HEK293 (cell line): Measurements from ENCODE around the gene ABL2.

Experiments
- CTCF ChIA-PET: fragments of 350-600 bp; formaldehyde crosslinking; extraction: SDS; loops from one replicate; lab custom pipeline; 2021; ENCODE audit warnings: antibody characterized with exemption; lab: Yijun Ruan, JAX
- POLR2A ChIA-PET: fragments of 300-600 bp; formaldehyde crosslinking; extraction: SDS; loops from one replicate; lab custom pipeline; 2020; ENCODE audit warnings: antibody characterized with exemption, inconsistent platforms; lab: Yijun Ruan, JAX
- H3K27ac ChIP-seq: fragments of 200-500 bp; sonication (Bioruptor generic); 2 replicates; pipeline ENCODE4 v1.5.1; 2014; ENCODE audit warnings: low read depth, low read length, control low read depth, inconsistent platforms; ENCODE audit errors: extremely low read depth
- H3K36me3 ChIP-seq, 2 experiments: fragments of 200-500 bp in 1 of 2; sonication (Bioruptor generic) in 1 of 2; 1 replicate in 1 of 2; 2 replicates in 1 of 2; pipeline ENCODE4 v1.5.1; 2014 to 2017; ENCODE audit warnings: inconsistent platforms in 2 of 2, low read length in 2 of 2; ENCODE audit not compliant: control insufficient read depth in 2 of 2, insufficient read depth in 1 of 2
- H3K4me1 ChIP-seq: fragments of 200-500 bp; sonication (Bioruptor generic); 2 replicates; pipeline ENCODE4 v1.5.1; 2014; ENCODE audit warnings: mild to moderate bottlenecking, low read length, inconsistent platforms; ENCODE audit not compliant: control insufficient read depth, insufficient read depth
- H3K4me3 ChIP-seq: 2 replicates; pipeline ENCODE4 v1.5.1; 2011; ENCODE audit warnings: low read depth, mild to moderate bottlenecking, control low read depth, low read length, moderate library complexity
- H3K9me3 ChIP-seq: fragments of 200-500 bp; sonication (Bioruptor generic); 2 replicates; pipeline ENCODE4 v1.5.1; 2014; ENCODE audit warnings: low read depth, low read length, inconsistent platforms; ENCODE audit not compliant: control insufficient read depth, insufficient read depth
- KLF10 ChIP-seq: fragments of 450-650 bp; IDR thresholded peaks from 2 replicates; pipeline ENCODE4 v1.5.1; 2018; ENCODE audit warnings: missing biosample characterization, mild to moderate bottlenecking, missing genetic modification characterization
- RBAK ChIP-seq: fragments of 450-650 bp; formaldehyde crosslinking; IDR thresholded peaks from 2 replicates; pipeline ENCODE4 v1.5.1; 2016; ENCODE audit warnings: missing biosample characterization, missing genetic modification characterization
- REST ChIP-seq: fragments of 450-650 bp; formaldehyde crosslinking; IDR thresholded peaks from 2 replicates; pipeline ENCODE4 v1.5.1; 2016; ENCODE audit warnings: missing biosample characterization, missing genetic modification characterization
- SCRT2 ChIP-seq: fragments of 450-650 bp; formaldehyde crosslinking; IDR thresholded peaks from 2 replicates; pipeline ENCODE4 v1.5.1; 2016; ENCODE audit warnings: missing biosample characterization, missing genetic modification characterization
- TCF7L2 ChIP-seq: IDR thresholded peaks from 2 replicates; pipeline ENCODE4 v1.6.1; 2011; ENCODE audit warnings: low read depth, mild to moderate bottlenecking, inconsistent platforms, low read length, moderate library complexity, borderline replicate concordance
- ZBTB6 ChIP-seq: fragments of 450-650 bp; formaldehyde crosslinking; IDR thresholded peaks from 2 replicates; pipeline ENCODE4 v1.5.1; 2017; ENCODE audit warnings: missing biosample characterization, missing genetic modification characterization
- ZFP37 ChIP-seq: fragments of 450-650 bp; formaldehyde crosslinking; IDR thresholded peaks from 2 replicates; pipeline ENCODE4 v1.5.1; 2016; ENCODE audit warnings: missing biosample characterization, missing genetic modification characterization
- ZIC2 ChIP-seq: fragments of 450-650 bp; formaldehyde crosslinking; IDR thresholded peaks from 2 replicates; pipeline ENCODE4 v1.5.1; 2016; ENCODE audit warnings: missing biosample characterization, missing genetic modification characterization
- ZNF138 ChIP-seq: fragments of 450-650 bp; formaldehyde crosslinking; IDR thresholded peaks from 2 replicates; pipeline ENCODE4 v1.5.1; 2016; ENCODE audit warnings: missing biosample characterization, missing genetic modification characterization, borderline replicate concordance
- ZNF146 ChIP-seq: fragments of 450-650 bp; formaldehyde crosslinking; IDR thresholded peaks from 2 replicates; pipeline ENCODE4 v1.5.1; 2016; ENCODE audit warnings: missing biosample characterization, missing genetic modification characterization
- ZNF16 ChIP-seq: fragments of 450-650 bp; formaldehyde crosslinking; IDR thresholded peaks from 2 replicates; pipeline ENCODE4 v1.5.1; 2016; ENCODE audit warnings: low read depth, missing biosample characterization, missing genetic modification characterization
- ZNF175 ChIP-seq: fragments of 450-650 bp; formaldehyde crosslinking; IDR thresholded peaks from 2 replicates; pipeline ENCODE4 v1.5.1; 2016; ENCODE audit warnings: missing biosample characterization, missing genetic modification characterization
- ZNF280C ChIP-seq: fragments of 450-650 bp; formaldehyde crosslinking; IDR thresholded peaks from 2 replicates; pipeline ENCODE4 v1.5.1; 2016; ENCODE audit warnings: missing biosample characterization, missing genetic modification characterization
- ZNF311 ChIP-seq: fragments of 450-650 bp; formaldehyde crosslinking; IDR thresholded peaks from 2 replicates; pipeline ENCODE4 v1.5.1; 2017; ENCODE audit warnings: missing biosample characterization, missing genetic modification characterization, borderline replicate concordance
- ZNF341 ChIP-seq: fragments of 450-650 bp; formaldehyde crosslinking; IDR thresholded peaks from 2 replicates; pipeline ENCODE4; 2016; ENCODE audit warnings: low read depth, missing biosample characterization, missing genetic modification characterization
- ZNF350 ChIP-seq: fragments of 450-650 bp; formaldehyde crosslinking; IDR thresholded peaks from 2 replicates; pipeline ENCODE4 v1.5.0; 2017; ENCODE audit warnings: missing biosample characterization, mild to moderate bottlenecking, missing genetic modification characterization
- ZNF48 ChIP-seq: fragments of 450-650 bp; formaldehyde crosslinking; IDR thresholded peaks from 2 replicates; pipeline ENCODE4 v1.5.1; 2016; ENCODE audit warnings: missing biosample characterization, missing genetic modification characterization
- ZNF521 ChIP-seq: fragments of 450-650 bp; formaldehyde crosslinking; IDR thresholded peaks from 2 replicates; pipeline ENCODE4 v1.5.1; 2017; ENCODE audit warnings: missing biosample characterization, mild to moderate bottlenecking, missing genetic modification characterization
- ZNF544 ChIP-seq: fragments of 450-650 bp; formaldehyde crosslinking; IDR thresholded peaks from 2 replicates; pipeline ENCODE4 v1.5.0; 2017; ENCODE audit warnings: missing biosample characterization, missing genetic modification characterization
- ZNF624 ChIP-seq: fragments of 450-650 bp; formaldehyde crosslinking; IDR thresholded peaks from 2 replicates; pipeline ENCODE4 v1.5.1; 2017; ENCODE audit warnings: missing biosample characterization, missing genetic modification characterization
- ZNF654 ChIP-seq: fragments of 450-650 bp; formaldehyde crosslinking; IDR thresholded peaks from 2 replicates; pipeline ENCODE4 v1.5.1; 2016; ENCODE audit warnings: low read depth, missing biosample characterization, missing genetic modification characterization
- ZNF660 ChIP-seq: fragments of 450-650 bp; IDR thresholded peaks from 2 replicates; pipeline ENCODE4 v1.5.1; 2018; ENCODE audit warnings: missing biosample characterization, mild to moderate bottlenecking, missing genetic modification characterization
- ZNF692 ChIP-seq: fragments of 450-650 bp; formaldehyde crosslinking; IDR thresholded peaks from 2 replicates; pipeline ENCODE4 v1.5.1; 2016; ENCODE audit warnings: missing biosample characterization, missing genetic modification characterization
- ZSCAN18 ChIP-seq: fragments of 450-650 bp; formaldehyde crosslinking; IDR thresholded peaks from 2 replicates; pipeline ENCODE4 v1.5.1; 2016; ENCODE audit warnings: missing biosample characterization, missing genetic modification characterization
- ZSCAN5A ChIP-seq: fragments of 450-650 bp; formaldehyde crosslinking; IDR thresholded peaks from 2 replicates; pipeline ENCODE4 v1.5.1; 2016; ENCODE audit warnings: missing biosample characterization, missing genetic modification characterization

Gene ABL2

GRCh38 chr1:179101566-179101965 is 127.9 kb downstream of the ABL2 start:
- POLR2A ChIA-PET: no interaction called here

GRCh38 chr1:179099891-179100290 is 129.6 kb downstream of the ABL2 start:
- ChIA-PET POLR2A (no interaction called here), CTCF (no interaction called here)
- no peaks in the 10 kb centered on the region for H3K9me3 ChIP-seq
- no peak overlapping the region for H3K27ac ChIP-seq
- peaks cover 0 to 46% of the 10 kb centered on the region in 2 experiments; a peak in 2 of 3 replicates for H3K36me3 ChIP-seq
- no peak for TF ChIP-seq ZFP37 (tag by site-specific recombination)
- no peak for TF ChIP-seq ZSCAN5A (tag by site-specific recombination)
- TF ChIP-seq ZNF280C: no peak
- TF ChIP-seq ZNF175 (tag by site-specific recombination): no peak
- TF ChIP-seq ZNF521 (tag by site-specific recombination): no peak
- TF ChIP-seq REST (tag by site-specific recombination): no peak
- no peak for TF ChIP-seq SCRT2 (tag by site-specific recombination)
- TF ChIP-seq ZNF660 (tag by site-specific recombination): no peak
- no peak for TF ChIP-seq ZNF624 (tag by site-specific recombination)
- no peak for TF ChIP-seq ZNF48
- TF ChIP-seq KLF10 (tag by site-specific recombination): no peak
- TF ChIP-seq ZNF138 (tag by site-specific recombination): no peak
- no peak for TF ChIP-seq ZSCAN18 (tag by site-specific recombination)
- no peak for TF ChIP-seq ZNF350 (tag by site-specific recombination)
- no peak for TF ChIP-seq ZNF311 (tag by site-specific recombination)
- TF ChIP-seq ZNF692 (tag by site-specific recombination): no peak
- no peak for TF ChIP-seq ZNF654 (tag by site-specific recombination)
- TF ChIP-seq ZNF146: no peak
- no peak for TF ChIP-seq ZBTB6 (tag by site-specific recombination)
- no peak overlapping the region for H3K4me3 ChIP-seq
- no peaks in the 10 kb centered on the region for H3K4me1 ChIP-seq

More at GRCh38 chr1:179101566-179101965, 127.9 kb downstream of the ABL2 start:
- no peak for TF ChIP-seq ZNF16 (tag by site-specific recombination)
- no peak for TF ChIP-seq ZNF544 (tag by site-specific recombination)
- no peak for TF ChIP-seq ZNF341 (tag by site-specific recombination)
- TF ChIP-seq ZIC2 (tag by site-specific recombination): no peak
- no peak for TF ChIP-seq RBAK (tag by site-specific recombination)
- TF ChIP-seq TCF7L2: no peak
- Histone ChIP-seq H3K4me3 (no peak overlapping the region), H3K4me1 (no peaks in the 10 kb centered on the region), H3K27ac (no peak overlapping the region), H3K36me3 (peaks cover 0 to 33% of the 10 kb centered on the region in 2 experiments; a peak in 2 of 3 replicates), H3K9me3 (no peaks in the 10 kb centered on the region)
- CTCF ChIA-PET: no interaction called here
